HepG2 (cell line): ENCODE data around the gene SLC27A2. TPM values are rescaled to one million over a fixed set of nuclear protein-coding genes. Genes with fewer than 3 reads are reported as not detected.

Experiments used
- ARID5B ChIP-seq: IDR thresholded peaks from 2 replicates; pipeline ENCODE4 v1.4.0; 2020; ENCODE audit warnings: mild to moderate bottlenecking, missing genetic modification reagents
- CENPX ChIP-seq: sonication (generic); formaldehyde crosslinking; IDR thresholded peaks from 2 replicates; pipeline ENCODE4 v1.9.0; 2021; ENCODE audit warnings: mild to moderate bottlenecking, missing genetic modification reagents, moderate library complexity
- DNMT1 ChIP-seq: sonication (generic); formaldehyde crosslinking; IDR thresholded peaks from 2 replicates; pipeline ENCODE4 v1.5.1; 2020; ENCODE audit warnings: mild to moderate bottlenecking, missing genetic modification reagents
- DPF2 ChIP-seq: sonication (generic); formaldehyde crosslinking; IDR thresholded peaks from 2 replicates; pipeline ENCODE4 v1.4.0; 2020; ENCODE audit warnings: mild to moderate bottlenecking, low read depth, missing genetic modification reagents, borderline replicate concordance
- HNRNPH1 ChIP-seq: fragments of 200-400 bp; formaldehyde crosslinking; optimal IDR thresholded peaks from 2 replicates; pipeline ENCODE3; 2017; ENCODE audit warnings: mild to moderate bottlenecking, low read depth, low read length
- MAZ ChIP-seq, 2 experiments: sonication (generic) in 1 of 2; formaldehyde crosslinking in 1 of 2; IDR thresholded peaks; 2 replicates each; pipeline versions ENCODE4 v1.5.0 to v1.6.1; 2012 to 2020; ENCODE audit warnings: low read depth in 2 of 2, mild to moderate bottlenecking in 2 of 2, borderline replicate concordance in 1 of 2, improper control_type of control experiment in 1 of 2, low read length in 1 of 2, missing genetic modification reagents in 1 of 2, moderate library complexity in 1 of 2
- NR2C2 ChIP-seq: sonication (generic); formaldehyde crosslinking; IDR thresholded peaks from 2 replicates; pipeline ENCODE4 v1.4.0; 2020; ENCODE audit warnings: missing genetic modification reagents, mild to moderate bottlenecking, moderate library complexity, borderline replicate concordance
- NRL ChIP-seq: sonication (generic); formaldehyde crosslinking; IDR thresholded peaks from 2 replicates; pipeline ENCODE4 v1.5.0; 2020; ENCODE audit warnings: missing genetic modification reagents, mild to moderate bottlenecking, moderate library complexity, borderline replicate concordance
- PATZ1 ChIP-seq: sonication (generic); formaldehyde crosslinking; IDR thresholded peaks from 2 replicates; pipeline ENCODE4 v1.4.0; 2020; ENCODE audit warnings: missing genetic modification reagents
- PAWR ChIP-seq: sonication (generic); formaldehyde crosslinking; IDR thresholded peaks from 2 replicates; pipeline ENCODE4 v1.4.0; 2020; ENCODE audit warnings: missing genetic modification reagents, mild to moderate bottlenecking, borderline replicate concordance
- PRMT3 ChIP-seq: sonication (generic); formaldehyde crosslinking; IDR thresholded peaks from 2 replicates; pipeline ENCODE4 v1.8.1; 2022; ENCODE audit warnings: low read depth, mild to moderate bottlenecking, moderate library complexity, missing genetic modification reagents, borderline replicate concordance
- TEAD2 ChIP-seq: sonication (generic); formaldehyde crosslinking; IDR thresholded peaks from 2 replicates; pipeline ENCODE4 v1.9.0; 2021; ENCODE audit warnings: missing genetic modification reagents
- TRAFD1 ChIP-seq: sonication (generic); formaldehyde crosslinking; IDR thresholded peaks from 2 replicates; pipeline ENCODE4 v1.5.1; 2020; ENCODE audit warnings: missing genetic modification reagents, mild to moderate bottlenecking, borderline replicate concordance
- ZBTB49 ChIP-seq: sonication (generic); formaldehyde crosslinking; IDR thresholded peaks from 2 replicates; pipeline ENCODE4 v1.4.0; 2020; ENCODE audit warnings: missing genetic modification reagents, borderline replicate concordance
- ZNF136 ChIP-seq: sonication (generic); formaldehyde crosslinking; IDR thresholded peaks from 2 replicates; pipeline ENCODE4 v1.8.1; 2022; ENCODE audit warnings: low read depth, mild to moderate bottlenecking, moderate library complexity, missing genetic modification reagents
- ZNF563 ChIP-seq: sonication (generic); formaldehyde crosslinking; IDR thresholded peaks from 2 replicates; pipeline ENCODE4 v1.8.0; 2022; ENCODE audit warnings: mild to moderate bottlenecking, moderate library complexity, missing genetic modification reagents
- ZNF572 ChIP-seq: sonication (generic); formaldehyde crosslinking; IDR thresholded peaks from 2 replicates; pipeline ENCODE4 v1.5.1; 2020; ENCODE audit warnings: mild to moderate bottlenecking, missing genetic modification reagents
- ZNF709 ChIP-seq: sonication (generic); formaldehyde crosslinking; IDR thresholded peaks from 2 replicates; pipeline ENCODE4 v1.5.0; 2020; ENCODE audit warnings: mild to moderate bottlenecking, missing genetic modification reagents
- ZNF720 ChIP-seq: sonication (generic); formaldehyde crosslinking; IDR thresholded peaks from 2 replicates; pipeline ENCODE4 v1.4.0; 2020; ENCODE audit warnings: missing genetic modification reagents
- polyA plus RNA-seq, 8 experiments: library from polyadenylated mRNA; depleted of rRNA in 3 of 8; stranded (reverse) in 7 of 8; unstranded in 1 of 8; fragments of >200 nt; fragmentation: Illumina TruSeq in 4 of 8; extraction: Trizol in 4 of 8; gene quantifications; 2 replicates each; pipeline versions ENCODE4 v1.2.1 to v1.2.3, GENCODE V29; 2011 to 2016; ENCODE audit warnings: low read depth in 4 of 8, missing spikeins in 1 of 8, mixed read lengths in 1 of 8; ENCODE audit not compliant: insufficient read depth in 1 of 8
- total RNA-seq, 5 experiments: library from RNA; depleted of rRNA; stranded (reverse); fragments of >200 nt; fragmentation: Illumina TruSeq; extraction: Trizol; gene quantifications; 2 replicates each; pipeline ENCODE4 v1.2.3, GENCODE V29; 2016; ENCODE audit warnings: low read depth in 1 of 5

SLC27A2 gene
- total and polyA plus RNA-seq, 2 of the 13 experiments (the other 11 are each of a cell fraction or from before 2014, with no cell fraction given): 14.6 to 23.4 TPM

- TF ChIP-seq DPF2 (CRISPR knock-in tag) (no peak), PRMT3 (CRISPR knock-in tag) (no peak), PAWR (CRISPR knock-in tag) (no peak), MAZ (IDR thresholded peaks at IDR 0.05; ENCODE audit: borderline replicate concordance, low read depth, low read length) (no peak), MAZ (CRISPR knock-in tag; IDR thresholded peaks at IDR 0.05; ENCODE audit: low read depth) (no peak), NR2C2 (CRISPR knock-in tag) (no peak), CENPX (no peak), ZBTB49 (CRISPR knock-in tag) (no peak), DNMT1 (no peak), NRL (CRISPR knock-in tag) (no peak), TEAD2 (CRISPR knock-in tag) (no peak), ZNF572 (CRISPR knock-in tag) (no peak), ZNF720 (CRISPR knock-in tag) (no peak), ZNF563 (CRISPR knock-in tag) (no peak), ZNF136 (CRISPR knock-in tag) (no peak), ZNF709 (no peak), TRAFD1 (CRISPR knock-in tag) (no peak), HNRNPH1 (no peak), ARID5B (CRISPR knock-in tag) (peak; percentile 48), PATZ1 (CRISPR knock-in tag) (peak; percentile 72)
These were observed 63.1 kb downstream of the SLC27A2 start (continued) for GRCh38 chr15:50244959-50245624.
